ENCODE results near the gene NKD2.

GRCh38 chr5:961711-962240, 46.8 kb upstream of the NKD2 start:
- TF ChIP-seq, protein P1, sequence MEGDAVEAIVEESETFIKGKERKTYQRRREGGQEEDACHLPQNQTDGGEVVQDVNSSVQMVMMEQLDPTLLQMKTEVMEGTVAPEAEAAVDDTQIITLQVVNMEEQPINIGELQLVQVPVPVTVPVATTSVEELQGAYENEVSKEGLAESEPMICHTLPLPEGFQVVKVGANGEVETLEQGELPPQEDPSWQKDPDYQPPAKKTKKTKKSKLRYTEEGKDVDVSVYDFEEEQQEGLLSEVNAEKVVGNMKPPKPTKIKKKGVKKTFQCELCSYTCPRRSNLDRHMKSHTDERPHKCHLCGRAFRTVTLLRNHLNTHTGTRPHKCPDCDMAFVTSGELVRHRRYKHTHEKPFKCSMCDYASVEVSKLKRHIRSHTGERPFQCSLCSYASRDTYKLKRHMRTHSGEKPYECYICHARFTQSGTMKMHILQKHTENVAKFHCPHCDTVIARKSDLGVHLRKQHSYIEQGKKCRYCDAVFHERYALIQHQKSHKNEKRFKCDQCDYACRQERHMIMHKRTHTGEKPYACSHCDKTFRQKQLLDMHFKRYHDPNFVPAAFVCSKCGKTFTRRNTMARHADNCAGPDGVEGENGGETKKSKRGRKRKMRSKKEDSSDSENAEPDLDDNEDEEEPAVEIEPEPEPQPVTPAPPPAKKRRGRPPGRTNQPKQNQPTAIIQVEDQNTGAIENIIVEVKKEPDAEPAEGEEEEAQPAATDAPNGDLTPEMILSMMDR (IDR thresholded peaks at IDR 0.05; ENCODE audit: poor library complexity) = no peak
- no peak for TF ChIP-seq EZH2phosphoT487 (IDR thresholded peaks at IDR 0.05; ENCODE audit: low read depth, severe bottlenecking, unreplicated experiment)
- TF ChIP-seq EZH2 (IDR thresholded peaks at IDR 0.05; ENCODE audit: borderline replicate concordance) = no peak
